Thoracic aorta (tissue), 2 donors: ENCODE results near the gene AHRR. TPM values are rescaled to one million over a fixed set of nuclear protein-coding genes. Genes with fewer than 3 reads are reported as not detected.

Source experiments
- ATAC-seq: fragments of 150-250 bp; one replicate; pipeline ENCODE4 v1.8.0; 2017; ENCODE audit warnings: low read depth; ENCODE audit not compliant: insufficient number of reproducible peaks, low FRiP score
- DNase-seq: peaks from one replicate; pipeline ENCODE4 v3.0.0-alpha.2; 2020; ENCODE audit warnings: low spot score
- H3K27ac ChIP-seq, 2 donors: fragments of 200-600 bp; sonication (generic); 1 replicate in 1 of 2; 2 replicates in 1 of 2; pipeline ENCODE4 v1.5.1; 2016; ENCODE audit warnings: mild to moderate bottlenecking in 2 of 2, moderate library complexity in 2 of 2
- H3K27me3 ChIP-seq: fragments of 200-600 bp; sonication (generic); replicated peaks from 2 replicates; pipeline ENCODE4 v1.6.0; 2016; ENCODE audit warnings: mild to moderate bottlenecking; ENCODE audit not compliant: insufficient read depth
- H3K36me3 ChIP-seq: fragments of 200-600 bp; sonication (generic); one replicate; pipeline ENCODE4 v1.5.1; 2016
- H3K4me1 ChIP-seq, 2 donors: fragments of 200-600 bp; sonication (generic); 1 replicate in 1 of 2; 2 replicates in 1 of 2; pipeline versions ENCODE4 v1.5.1 to v1.6.0; 2016; ENCODE audit warnings: low read depth in 2 of 2, mild to moderate bottlenecking in 1 of 2; ENCODE audit not compliant: control insufficient read depth in 1 of 2
- H3K4me3 ChIP-seq: fragments of 200-600 bp; sonication (generic); 2 replicates; pipeline ENCODE4 v1.5.1; 2016; ENCODE audit warnings: mild to moderate bottlenecking
- H3K9me3 ChIP-seq: fragments of 200-600 bp; sonication (generic); 2 replicates; pipeline ENCODE4 v1.5.1; 2016
- total RNA-seq, 2 donors: library from RNA; depleted of rRNA; stranded (reverse); fragments of >200 nt; gene quantifications; one replicate each; pipeline versions ENCODE4 v1.1.0 to v1.2.3, GENCODE V29; 2016
- TF ChIP-seq, protein P1 (sequence below): fragments of 200-600 bp; sonication (generic); IDR thresholded peaks from one replicate; pipeline ENCODE4 v1.5.1; 2019; ENCODE audit warnings: antibody characterized with exemption

Gene AHRR
- total RNA-seq, 2 donors from 2014 or later: 0.85 to 3.1 TPM

GRCh38 chr5:347712-348284, 26.3 kb downstream of the AHRR start:
- Histone ChIP-seq H3K27ac (no peak overlapping the region), H3K4me1 (no peaks in the 10 kb centered on the region), H3K9me3 (no peaks in the 10 kb centered on the region), H3K4me3 (no peak overlapping the region), H3K27me3 (no peaks in the 10 kb centered on the region), H3K36me3 (no peaks in the 10 kb centered on the region)
- DNase-seq (no peak), ATAC-seq (no peak)
- TF ChIP-seq, protein P1, sequence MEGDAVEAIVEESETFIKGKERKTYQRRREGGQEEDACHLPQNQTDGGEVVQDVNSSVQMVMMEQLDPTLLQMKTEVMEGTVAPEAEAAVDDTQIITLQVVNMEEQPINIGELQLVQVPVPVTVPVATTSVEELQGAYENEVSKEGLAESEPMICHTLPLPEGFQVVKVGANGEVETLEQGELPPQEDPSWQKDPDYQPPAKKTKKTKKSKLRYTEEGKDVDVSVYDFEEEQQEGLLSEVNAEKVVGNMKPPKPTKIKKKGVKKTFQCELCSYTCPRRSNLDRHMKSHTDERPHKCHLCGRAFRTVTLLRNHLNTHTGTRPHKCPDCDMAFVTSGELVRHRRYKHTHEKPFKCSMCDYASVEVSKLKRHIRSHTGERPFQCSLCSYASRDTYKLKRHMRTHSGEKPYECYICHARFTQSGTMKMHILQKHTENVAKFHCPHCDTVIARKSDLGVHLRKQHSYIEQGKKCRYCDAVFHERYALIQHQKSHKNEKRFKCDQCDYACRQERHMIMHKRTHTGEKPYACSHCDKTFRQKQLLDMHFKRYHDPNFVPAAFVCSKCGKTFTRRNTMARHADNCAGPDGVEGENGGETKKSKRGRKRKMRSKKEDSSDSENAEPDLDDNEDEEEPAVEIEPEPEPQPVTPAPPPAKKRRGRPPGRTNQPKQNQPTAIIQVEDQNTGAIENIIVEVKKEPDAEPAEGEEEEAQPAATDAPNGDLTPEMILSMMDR: no peak

GRCh38 chr5:348726-349125, 27.2 kb downstream of the AHRR start:
- no peak overlapping the region for H3K4me3 ChIP-seq
- no peak overlapping the region for H3K27ac ChIP-seq
- no peaks in the 10 kb centered on the region for H3K4me1 ChIP-seq
- H3K9me3 ChIP-seq: no peaks in the 10 kb centered on the region
- TF ChIP-seq, protein P1: no peak
- H3K27me3 ChIP-seq: no peaks in the 10 kb centered on the region
- H3K36me3 ChIP-seq: no peaks in the 10 kb centered on the region
- DNase-seq (no peak), ATAC-seq (no peak)

DNA sequence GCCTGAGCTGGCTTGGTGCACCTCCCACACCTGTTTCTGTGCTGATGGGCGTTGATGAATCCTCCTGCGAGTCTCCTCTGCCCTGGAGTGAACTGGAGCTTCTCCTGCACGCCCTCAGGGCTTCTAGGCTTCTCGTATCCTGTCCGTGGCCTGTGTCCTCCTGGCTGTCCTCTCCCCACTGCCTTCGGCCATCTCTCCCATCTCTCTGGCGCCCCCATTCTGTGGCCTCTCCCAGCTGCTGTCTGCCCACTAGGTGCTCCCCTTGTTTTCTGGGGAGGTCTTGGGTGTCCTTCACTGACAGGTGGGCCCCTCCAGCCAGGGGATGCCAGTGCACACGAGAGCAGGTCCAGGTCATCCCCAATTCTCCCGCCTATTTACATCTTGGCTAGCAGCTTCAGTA, 28.8 kb downstream of the AHRR start:
- Histone ChIP-seq H3K27ac (no peak overlapping the region), H3K9me3 (no peaks in the 10 kb centered on the region), H3K4me3 (no peak overlapping the region), H3K36me3 (no peaks in the 10 kb centered on the region), H3K4me1 (no peaks in the 10 kb centered on the region), H3K27me3 (no peaks in the 10 kb centered on the region)
- TF ChIP-seq, protein P1: no peak
- ATAC-seq (no peak), DNase-seq (no peak)

DNA sequence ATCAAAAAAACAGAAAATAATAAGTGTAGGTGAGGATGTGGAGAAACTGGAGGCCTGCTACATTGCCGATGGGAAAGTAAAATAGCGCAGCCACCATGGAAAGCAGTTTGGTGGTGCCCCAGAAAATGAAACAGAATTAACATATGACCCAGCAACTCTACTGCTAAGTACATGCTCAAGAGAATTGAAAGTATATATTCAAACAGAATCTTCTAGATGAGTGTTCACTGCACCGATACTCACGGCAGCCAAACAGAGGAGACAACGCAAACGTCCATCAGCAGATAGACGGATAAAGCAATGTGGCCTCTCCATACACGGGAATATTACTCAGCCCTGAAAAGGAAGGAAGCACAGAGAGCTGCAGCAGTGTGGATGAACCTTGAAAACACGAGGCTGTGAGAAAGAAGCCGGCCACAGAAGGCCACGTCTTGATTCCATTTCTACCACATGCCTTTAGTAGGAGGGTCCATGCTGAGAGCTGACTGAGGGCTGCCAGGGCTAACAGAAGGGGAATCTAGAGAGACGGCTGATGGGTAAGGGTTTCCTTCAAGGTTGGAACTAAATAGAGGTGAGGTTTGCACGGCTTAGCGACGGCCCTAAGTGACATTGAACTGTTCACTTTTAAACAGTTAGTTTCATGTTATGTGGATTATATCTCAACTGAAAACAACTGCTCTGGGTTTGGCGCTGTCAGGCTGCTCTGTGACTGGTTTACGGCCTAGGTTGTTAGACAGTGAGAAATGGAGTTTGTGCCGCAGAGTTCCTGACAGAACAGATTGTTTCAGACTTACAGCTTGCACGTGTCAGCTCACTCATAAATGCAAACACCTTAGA, 29.8 kb downstream of the AHRR start:
- no peaks in the 10 kb centered on the region for H3K9me3 ChIP-seq
- DNase-seq (no peak), ATAC-seq (no peak)
- no peak overlapping the region for H3K27ac ChIP-seq
- no peaks in the 10 kb centered on the region for H3K4me1 ChIP-seq
- TF ChIP-seq, protein P1: no peak
- no peak overlapping the region for H3K4me3 ChIP-seq
- H3K27me3 ChIP-seq: no peaks in the 10 kb centered on the region
- H3K36me3 ChIP-seq: no peaks in the 10 kb centered on the region

DNA sequence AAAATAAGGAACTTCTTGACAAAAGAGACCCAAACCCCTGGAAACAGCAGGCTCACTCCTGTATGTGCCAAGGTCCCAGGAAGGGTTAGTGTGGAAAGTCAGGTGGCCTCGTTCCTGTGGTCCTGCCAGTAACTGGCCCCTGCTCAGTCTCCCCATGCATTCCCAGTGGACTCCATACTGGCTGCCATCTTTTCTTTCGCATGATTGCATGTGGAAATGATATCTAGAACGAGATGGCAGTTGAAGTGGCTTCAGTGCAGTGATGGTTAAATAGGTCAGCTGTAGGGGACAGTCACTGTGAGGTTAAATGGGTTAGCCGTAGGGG, 30.4 kb downstream of the AHRR start:
- DNase-seq (no peak), ATAC-seq (no peak)
- TF ChIP-seq, protein P1: no peak
- no peak overlapping the region for H3K4me3 ChIP-seq
- H3K36me3 ChIP-seq: no peaks in the 10 kb centered on the region
- no peaks in the 10 kb centered on the region for H3K4me1 ChIP-seq
- H3K27me3 ChIP-seq: no peaks in the 10 kb centered on the region
- H3K9me3 ChIP-seq: no peaks in the 10 kb centered on the region
- no peak overlapping the region for H3K27ac ChIP-seq
